ENCODE measurements around the gene TEX54.
"Not testable (repeated sequence)": the region's sequence is repeated elsewhere in the genome, so short reads cannot be mapped to it uniquely, and the experiment has no call there.

DNA sequence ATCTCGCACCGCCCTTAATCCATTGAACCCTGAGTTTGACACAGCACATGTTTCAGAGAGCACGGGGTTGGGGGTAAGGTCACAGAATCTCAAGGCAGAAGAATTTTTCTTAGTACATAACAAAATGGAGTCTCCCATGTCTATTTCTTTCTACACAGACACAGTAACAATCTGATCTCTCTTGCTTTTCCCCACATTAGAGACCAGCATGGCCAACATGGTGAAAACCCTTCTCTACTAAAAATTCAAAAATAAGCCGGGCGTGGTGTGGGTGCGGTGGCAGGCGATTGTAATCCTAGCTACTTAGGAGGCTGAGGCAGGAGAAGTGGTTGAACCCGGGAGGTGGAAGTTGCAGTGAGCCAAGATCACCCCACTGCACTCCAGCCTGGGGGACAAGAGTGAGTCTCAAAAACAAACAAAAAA, 26.7 kb upstream of the TEX54 start:
- TF ChIP-seq CTCF (conservative IDR thresholded peaks at IDR 0.05; ENCODE audit: low read depth, low read length); RAD21 (IDR thresholded peaks at IDR 0.05; ENCODE audit: low read length); SMC3 (IDR thresholded peaks at IDR 0.05; ENCODE audit: low read depth, low read length): not testable (repeated sequence)
